MCF 10A (cell line): Measurements from ENCODE around the gene SVIL. TPM values are rescaled to one million over a fixed set of nuclear protein-coding genes. Genes with fewer than 3 reads are reported as not detected.

Experiments used
- BruUV-seq: library from RNA; stranded (reverse); fragments of 400-500 nt; replicated peaks from 2 replicates; lab custom pipeline; 2021; lab: Mats Ljungman, UMichigan
- CTCF ChIA-PET: fragments of 300-600 bp; sonication (Branson Sonifier 250); formaldehyde crosslinking; extraction: SDS; loops from one replicate; lab custom pipeline; 2021; ENCODE audit warnings: antibody characterized with exemption, inconsistent platforms; lab: Yijun Ruan, JAX
- POLR2A ChIA-PET: fragments of 300-600, 350-650 bp; sonication (Branson Sonifier 250); formaldehyde crosslinking; extraction: SDS; loops from one replicate; lab custom pipeline; 2020; ENCODE audit warnings: antibody characterized with exemption, inconsistent platforms; lab: Yijun Ruan, JAX
- DNase-seq: peaks from one replicate; pipeline ENCODE4 v3.0.0-alpha.2; 2018; ENCODE audit not compliant: unreplicated experiment
- H3K27ac Mint-ChIP-seq: one replicate; pipeline ENCODE4 v1.8.0; 2022; ENCODE audit warnings: mild to moderate bottlenecking, low read depth, mixed read lengths; ENCODE audit not compliant: unreplicated experiment
- H3K27me3 Mint-ChIP-seq: one replicate; pipeline ENCODE4 v1.8.0; 2022; ENCODE audit warnings: mixed read lengths; ENCODE audit not compliant: insufficient read depth, unreplicated experiment
- H3K36me3 Mint-ChIP-seq: one replicate; pipeline ENCODE4 v1.8.0; 2022; ENCODE audit warnings: mild to moderate bottlenecking, moderate library complexity, mixed read lengths; ENCODE audit not compliant: insufficient read depth, unreplicated experiment
- H3K4me1 Mint-ChIP-seq: one replicate; pipeline ENCODE4 v1.8.0; 2022; ENCODE audit warnings: mixed read lengths; ENCODE audit not compliant: insufficient read depth, unreplicated experiment
- H3K4me3 Mint-ChIP-seq: one replicate; pipeline ENCODE4 v1.8.0; 2022; ENCODE audit warnings: mild to moderate bottlenecking, moderate library complexity, mixed read lengths; ENCODE audit not compliant: unreplicated experiment
- H3K9me3 Mint-ChIP-seq: one replicate; pipeline ENCODE4 v1.8.0; 2022; ENCODE audit warnings: mixed read lengths; ENCODE audit not compliant: unreplicated experiment
- CTCF ChIP-seq: fragments of 200-600 bp; IDR thresholded peaks from one replicate; pipeline ENCODE4 v1.8.0; 2022; ENCODE audit warnings: antibody characterized with exemption, mild to moderate bottlenecking; ENCODE audit not compliant: unreplicated experiment
- intact Hi-C: fragments of 100-400 bp; cut with micrococcal nuclease; formaldehyde crosslinking; loops from 2 replicates; pipeline ENCODE4 v1.14.1; 2022
- total RNA-seq: library from RNA; stranded (reverse); gene quantifications from 2 replicates; pipeline ENCODE4 v1.2.3, GENCODE V29; 2022

Gene SVIL
- total RNA-seq, 1 experiment from 2014 or later, result 43.3 TPM

- peaks cover 12% of the 10 kb centered on the region for H3K27me3 Mint-ChIP-seq
- peaks cover 12% of the 10 kb centered on the region for H3K4me1 Mint-ChIP-seq
- DNase-seq, result no peak
- ChIA-PET POLR2A (no interaction called here), CTCF (no interaction called here)
- no peak for TF ChIP-seq CTCF
- H3K9me3 Mint-ChIP-seq, result no peaks in the 10 kb centered on the region
- H3K4me3 Mint-ChIP-seq, result no peak overlapping the region
- intact Hi-C loops, result no loop called here
- H3K36me3 Mint-ChIP-seq, result peaks cover 16% of the 10 kb centered on the region
- no peak overlapping the region for H3K27ac Mint-ChIP-seq
- BruUV-seq, result no TSS peak
Measured at GRCh38 chr10:29426420-29426819, 208.4 kb downstream of the SVIL start.

GRCh38 chr10:29424017-29424416 is 210.8 kb downstream of the SVIL start:
- BruUV-seq, result no TSS peak
- intact Hi-C loops, result no loop called here
- no peak for DNase-seq
- Mint-ChIP-seq H3K27ac (no peak overlapping the region), H3K27me3 (peaks cover under 1% of the 10 kb centered on the region), H3K4me1 (peaks cover 6% of the 10 kb centered on the region), H3K4me3 (no peak overlapping the region), H3K9me3 (no peaks in the 10 kb centered on the region), H3K36me3 (peaks cover 16% of the 10 kb centered on the region)
- TF ChIP-seq CTCF, result no peak
- CTCF ChIA-PET, result interaction anchor here (1.3 kb wide), 1 partner anchor 24 kb away, joined by 5 read pairs; no protein-coding TSS in a partner anchor
- POLR2A ChIA-PET, result interaction anchor here (0.6 kb wide), 1 partner anchor 24 kb away, joined by 3 read pairs; no protein-coding TSS in a partner anchor

GRCh38 chr10:29420744-29421143 is 214.0 kb downstream of the SVIL start:
- ChIA-PET POLR2A (no interaction called here), CTCF (interaction anchor here (0.9 kb wide), 1 partner anchor 28 kb away, joined by 3 read pairs; no protein-coding TSS in a partner anchor)
- DNase-seq, result no peak
- Mint-ChIP-seq H3K4me1 (no peaks in the 10 kb centered on the region), H3K27ac (no peak overlapping the region), H3K27me3 (peaks cover 12% of the 10 kb centered on the region), H3K9me3 (no peaks in the 10 kb centered on the region), H3K4me3 (no peak overlapping the region), H3K36me3 (peaks cover 15% of the 10 kb centered on the region)
- intact Hi-C loops, result no loop called here
- BruUV-seq, result no TSS peak
- TF ChIP-seq CTCF, result no peak

GRCh38 chr10:29417324-29417723 is 217.4 kb downstream of the SVIL start:
- TF ChIP-seq CTCF, result no peak
- peaks cover 14% of the 10 kb centered on the region for H3K4me1 Mint-ChIP-seq
- no peaks in the 10 kb centered on the region for H3K9me3 Mint-ChIP-seq
- H3K27ac Mint-ChIP-seq, result no peak overlapping the region
- H3K36me3 Mint-ChIP-seq, result peaks cover 6% of the 10 kb centered on the region
- POLR2A ChIA-PET, result no interaction called here
- no TSS peak for BruUV-seq
- H3K4me3 Mint-ChIP-seq, result no peak overlapping the region
- H3K27me3 Mint-ChIP-seq, result peaks cover 12% of the 10 kb centered on the region
- intact Hi-C loops, result no loop called here
- DNase-seq, result no peak
- CTCF ChIA-PET, result no interaction called here
